HUES48 (cell line): ENCODE data around the gene PCMTD2.

ENCODE experiments used
- H3K27ac ChIP-seq: one replicate; pipeline ENCODE4 v1.7.0; 2013; ENCODE audit warnings: low read depth, low read length, inconsistent platforms
- H3K27me3 ChIP-seq: 2 replicates; pipeline ENCODE4 v1.6.1; 2013; ENCODE audit warnings: mild to moderate bottlenecking, low read length; ENCODE audit not compliant: control insufficient read depth, insufficient read depth
- H3K36me3 ChIP-seq: 2 replicates; pipeline ENCODE4 v1.6.1; 2013; ENCODE audit warnings: low read length; ENCODE audit not compliant: control insufficient read depth, insufficient read depth
- H3K4me1 ChIP-seq: 2 replicates; pipeline ENCODE4 v1.6.1; 2013; ENCODE audit warnings: mild to moderate bottlenecking, low read length; ENCODE audit not compliant: control insufficient read depth, insufficient read depth
- H3K4me3 ChIP-seq: 2 replicates; pipeline ENCODE4 v1.5.1; 2013; ENCODE audit warnings: mild to moderate bottlenecking, low read depth, low read length
- H3K9ac ChIP-seq: 2 replicates; pipeline ENCODE4 v1.6.1; 2013; ENCODE audit warnings: mild to moderate bottlenecking, low read depth, low read length, moderate library complexity
- H3K9me3 ChIP-seq: 2 replicates; pipeline ENCODE4 v1.6.1; 2013; ENCODE audit warnings: low read length; ENCODE audit not compliant: control insufficient read depth, insufficient read depth

PCMTD2 gene

GRCh38 chr20:64225171-64225595 lies 30.4 kb upstream of the PCMTD2 start:
- Histone ChIP-seq H3K36me3 (no peaks in the 10 kb centered on the region), H3K4me3 (no peak overlapping the region), H3K9me3 (no peaks in the 10 kb centered on the region), H3K27ac (no peak overlapping the region), H3K4me1 (peaks cover 13% of the 10 kb centered on the region), H3K27me3 (no peaks in the 10 kb centered on the region), H3K9ac (no peak overlapping the region)

GRCh38 chr20:64225828-64226598 lies 29.5 kb upstream of the PCMTD2 start:
- Histone ChIP-seq H3K9me3 (no peaks in the 10 kb centered on the region), H3K9ac (no peak overlapping the region), H3K27me3 (no peaks in the 10 kb centered on the region), H3K36me3 (no peaks in the 10 kb centered on the region), H3K27ac (no peak overlapping the region), H3K4me1 (peaks cover 13% of the 10 kb centered on the region), H3K4me3 (no peak overlapping the region)

- no peaks in the 10 kb centered on the region for H3K36me3 ChIP-seq
- H3K9me3 ChIP-seq: no peaks in the 10 kb centered on the region
- H3K27ac ChIP-seq: no peak overlapping the region
- H3K4me3 ChIP-seq: no peak overlapping the region
- H3K9ac ChIP-seq: no peak overlapping the region
- no peaks in the 10 kb centered on the region for H3K27me3 ChIP-seq
- H3K4me1 ChIP-seq: peaks cover 13% of the 10 kb centered on the region
Measured at GRCh38 chr20:64226686-64227580, 28.6 kb upstream of the PCMTD2 start.

- no peak overlapping the region for H3K27ac ChIP-seq
- H3K27me3 ChIP-seq: no peaks in the 10 kb centered on the region
- H3K9ac ChIP-seq: no peak overlapping the region
- no peak overlapping the region for H3K4me3 ChIP-seq
- H3K9me3 ChIP-seq: no peaks in the 10 kb centered on the region
- no peaks in the 10 kb centered on the region for H3K36me3 ChIP-seq
- peaks cover 11% of the 10 kb centered on the region for H3K4me1 ChIP-seq
Measured at GRCh38 chr20:64228086-64228653, 27.4 kb upstream of the PCMTD2 start.

GRCh38 chr20:64228751-64229506 lies 26.6 kb upstream of the PCMTD2 start:
- Histone ChIP-seq H3K36me3 (no peaks in the 10 kb centered on the region), H3K27me3 (no peaks in the 10 kb centered on the region), H3K9me3 (no peaks in the 10 kb centered on the region), H3K4me3 (no peak overlapping the region), H3K9ac (no peak overlapping the region), H3K4me1 (peaks cover 4% of the 10 kb centered on the region), H3K27ac (no peak overlapping the region)

GRCh38 chr20:64229507-64230061 lies 26.0 kb upstream of the PCMTD2 start:
- Histone ChIP-seq H3K36me3 (no peaks in the 10 kb centered on the region), H3K4me3 (no peak overlapping the region)

GRCh38 chr20:64230461-64231145 lies 24.9 kb upstream of the PCMTD2 start:
- no peaks in the 10 kb centered on the region for H3K36me3 ChIP-seq
- H3K27ac ChIP-seq: no peak overlapping the region
- no peaks in the 10 kb centered on the region for H3K27me3 ChIP-seq

More at GRCh38 chr20:64229507-64230061, 26.0 kb upstream of the PCMTD2 start:
- Histone ChIP-seq H3K9me3 (peaks cover 3% of the 10 kb centered on the region; the same call in 1 of the 2 replicates), H3K9ac (no peak overlapping the region), H3K27ac (no peak overlapping the region), H3K27me3 (no peaks in the 10 kb centered on the region), H3K4me1 (no peaks in the 10 kb centered on the region)

GRCh38 chr20:64231621-64232550 lies 23.7 kb upstream of the PCMTD2 start:
- Histone ChIP-seq H3K27me3 (no peaks in the 10 kb centered on the region), H3K36me3 (no peaks in the 10 kb centered on the region), H3K4me3 (no peak overlapping the region), H3K4me1 (no peaks in the 10 kb centered on the region), H3K27ac (no peak overlapping the region), H3K9me3 (peaks cover 3% of the 10 kb centered on the region; the same call in 1 of the 2 replicates), H3K9ac (no peak overlapping the region)

More at GRCh38 chr20:64230461-64231145, 24.9 kb upstream of the PCMTD2 start:
- H3K9ac ChIP-seq: no peak overlapping the region
- no peak overlapping the region for H3K4me3 ChIP-seq
- H3K4me1 ChIP-seq: no peaks in the 10 kb centered on the region
- peaks cover 3% of the 10 kb centered on the region; the same call in 1 of the 2 replicates for H3K9me3 ChIP-seq

- Histone ChIP-seq H3K4me3 (no peak overlapping the region), H3K36me3 (no peaks in the 10 kb centered on the region), H3K27me3 (no peaks in the 10 kb centered on the region), H3K9me3 (peaks cover 3% of the 10 kb centered on the region; the same call in 1 of the 2 replicates), H3K4me1 (no peaks in the 10 kb centered on the region), H3K9ac (no peak overlapping the region), H3K27ac (no peak overlapping the region)
Measured at GRCh38 chr20:64232794-64233193, 22.8 kb upstream of the PCMTD2 start.
